ENCODE data around the gene FBXL7.

DNA sequence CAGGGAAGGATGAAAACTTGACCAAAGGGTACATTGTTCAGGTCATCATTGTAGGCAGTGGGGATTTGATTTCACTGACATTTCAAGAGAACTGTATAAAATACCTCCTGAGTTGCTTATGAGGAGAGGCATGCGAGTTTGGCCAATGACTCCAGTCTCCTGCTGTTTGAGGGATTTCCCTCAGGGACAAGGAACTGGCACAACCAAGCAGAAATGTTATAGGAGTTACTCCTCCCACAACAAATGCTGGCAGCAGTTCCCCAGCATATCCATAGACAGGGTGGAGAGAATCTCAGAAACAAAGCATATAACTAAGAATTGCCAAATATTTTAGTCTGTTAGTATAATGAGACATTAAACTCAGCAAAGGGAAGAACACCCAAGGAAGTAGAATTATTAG, 47.2 kb upstream of the FBXL7 start:
- TF ChIP-seq EZH2phosphoT487 (IDR thresholded peaks at IDR 0.05; ENCODE audit: borderline replicate concordance, low read length), result no peak
- TF ChIP-seq, protein P1, sequence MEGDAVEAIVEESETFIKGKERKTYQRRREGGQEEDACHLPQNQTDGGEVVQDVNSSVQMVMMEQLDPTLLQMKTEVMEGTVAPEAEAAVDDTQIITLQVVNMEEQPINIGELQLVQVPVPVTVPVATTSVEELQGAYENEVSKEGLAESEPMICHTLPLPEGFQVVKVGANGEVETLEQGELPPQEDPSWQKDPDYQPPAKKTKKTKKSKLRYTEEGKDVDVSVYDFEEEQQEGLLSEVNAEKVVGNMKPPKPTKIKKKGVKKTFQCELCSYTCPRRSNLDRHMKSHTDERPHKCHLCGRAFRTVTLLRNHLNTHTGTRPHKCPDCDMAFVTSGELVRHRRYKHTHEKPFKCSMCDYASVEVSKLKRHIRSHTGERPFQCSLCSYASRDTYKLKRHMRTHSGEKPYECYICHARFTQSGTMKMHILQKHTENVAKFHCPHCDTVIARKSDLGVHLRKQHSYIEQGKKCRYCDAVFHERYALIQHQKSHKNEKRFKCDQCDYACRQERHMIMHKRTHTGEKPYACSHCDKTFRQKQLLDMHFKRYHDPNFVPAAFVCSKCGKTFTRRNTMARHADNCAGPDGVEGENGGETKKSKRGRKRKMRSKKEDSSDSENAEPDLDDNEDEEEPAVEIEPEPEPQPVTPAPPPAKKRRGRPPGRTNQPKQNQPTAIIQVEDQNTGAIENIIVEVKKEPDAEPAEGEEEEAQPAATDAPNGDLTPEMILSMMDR (IDR thresholded peaks at IDR 0.05; ENCODE audit: low read depth, low read length, poor library complexity, severe bottlenecking), result no peak
